Stimulated activated naive B cell treated with anti-CD40 and anti-IgM and Interleukin-4, amounts not matched to agents 10 μg/mL and 1 μg/mL and 100 μg/mL, for 72 hours (primary cell): ENCODE results near the gene ZNF830.

Experiments
- ATAC-seq, 2 donors: fragments of 150-1000 bp; cut with Tn5 transposase; replicated peaks; 2 replicates each; pipeline ENCODE4 v1.10.0; 2021; ENCODE audit warnings: moderate library complexity in 1 of 2
- DNase-seq: peaks from one replicate; pipeline ENCODE4 v3.0.0; 2021
- H3K27ac Mint-ChIP-seq: one replicate; pipeline ENCODE4 v1.8.0; 2022; ENCODE audit warnings: mild to moderate bottlenecking, mixed read lengths
- H3K27me3 Mint-ChIP-seq, 2 donors: one replicate each; pipeline ENCODE4 v1.8.0; 2022; ENCODE audit warnings: mixed read lengths in 2 of 2
- H3K36me3 Mint-ChIP-seq, 2 donors: one replicate each; pipeline ENCODE4 v1.8.0; 2022; ENCODE audit warnings: mixed read lengths in 2 of 2, mild to moderate bottlenecking in 1 of 2
- H3K4me1 Mint-ChIP-seq, 2 donors: one replicate each; pipeline ENCODE4 v1.8.0; 2022; ENCODE audit warnings: mixed read lengths in 2 of 2, mild to moderate bottlenecking in 1 of 2
- H3K4me3 Mint-ChIP-seq, 2 donors: one replicate each; pipeline ENCODE4 v1.8.0; 2022; ENCODE audit warnings: mild to moderate bottlenecking in 2 of 2, mixed read lengths in 2 of 2, moderate library complexity in 1 of 2
- H3K9me3 Mint-ChIP-seq, 2 donors: one replicate each; pipeline ENCODE4 v1.8.0; 2022; ENCODE audit warnings: mixed read lengths in 2 of 2, mild to moderate bottlenecking in 1 of 2

The ZNF830 gene

GRCh38 chr17:34980353-34980680 lies 19.0 kb downstream of the ZNF830 start, which contains the start of gene LIG3:
Gene LIG3, plus strand, starts transcription at chr17:34980512. Its CDS starts 2,494 bp downstream, at chr17:34983006.
- DNase-seq (peak; percentile 92), ATAC-seq (peak; percentile 83 to 86)
- Mint-ChIP-seq H3K27ac (peak within 1 kb of the TSS; percentile 99), H3K4me3 (peak within 1 kb of the TSS; percentile 98 to 99), H3K27me3 (no peaks in the 10 kb centered on the region), H3K9me3 (no peaks in the 10 kb centered on the region), H3K36me3 (peaks cover 15 to 17% of the 10 kb centered on the region in 2 donors), H3K4me1 (peaks cover 26 to 49% of the 10 kb centered on the region in 2 donors)

- H3K27ac Mint-ChIP-seq = peak overlapping the region; percentile 99
- DNase-seq = peak; percentile 61
- peak overlapping the region; percentile 98 to 99 for H3K4me3 Mint-ChIP-seq
- ATAC-seq = peak; percentile 88 to 92
- H3K4me1 Mint-ChIP-seq = peaks cover 28 to 53% of the 10 kb centered on the region in 2 donors
- H3K36me3 Mint-ChIP-seq = peaks cover 17 to 19% of the 10 kb centered on the region in 2 donors
- no peaks in the 10 kb centered on the region for H3K9me3 Mint-ChIP-seq
- H3K27me3 Mint-ChIP-seq = no peaks in the 10 kb centered on the region
Measured at GRCh38 chr17:34980681-34981537, 19.6 kb downstream of the ZNF830 start.

GRCh38 chr17:34981538-34982241 lies 20.4 kb downstream of the ZNF830 start:
- H3K4me1 Mint-ChIP-seq = peaks cover 28 to 53% of the 10 kb centered on the region in 2 donors
- H3K4me3 Mint-ChIP-seq = peak overlapping the region; percentile 88 to 93
- peaks cover 19 to 27% of the 10 kb centered on the region in 2 donors for H3K36me3 Mint-ChIP-seq
- no peaks in the 10 kb centered on the region for H3K9me3 Mint-ChIP-seq
- H3K27ac Mint-ChIP-seq = peak overlapping the region; percentile 96
- ATAC-seq (no peak), DNase-seq (no peak)
- H3K27me3 Mint-ChIP-seq = no peaks in the 10 kb centered on the region

- Mint-ChIP-seq H3K27ac (no peak overlapping the region), H3K27me3 (no peaks in the 10 kb centered on the region), H3K9me3 (no peaks in the 10 kb centered on the region), H3K4me1 (peaks cover 12 to 34% of the 10 kb centered on the region in 2 donors), H3K36me3 (peaks cover 37 to 64% of the 10 kb centered on the region in 2 donors), H3K4me3 (no peak overlapping the region)
- DNase-seq (no peak), ATAC-seq (no peak)
Measured at GRCh38 chr17:34987232-34987631, 25.9 kb downstream of the ZNF830 start.

- Mint-ChIP-seq H3K4me3 (no peak overlapping the region), H3K9me3 (no peaks in the 10 kb centered on the region), H3K4me1 (peaks cover 7 to 23% of the 10 kb centered on the region in 2 donors), H3K36me3 (peaks cover 30 to 69% of the 10 kb centered on the region in 2 donors), H3K27me3 (no peaks in the 10 kb centered on the region), H3K27ac (no peak overlapping the region)
- ATAC-seq = no peak
- no peak for DNase-seq
Measured at GRCh38 chr17:34988644-34989043, 27.3 kb downstream of the ZNF830 start.

GRCh38 chr17:34989473-34989872 lies 28.1 kb downstream of the ZNF830 start:
- ATAC-seq (no peak), DNase-seq (no peak)
- Mint-ChIP-seq H3K4me3 (no peak overlapping the region), H3K27ac (no peak overlapping the region), H3K27me3 (no peaks in the 10 kb centered on the region), H3K9me3 (no peaks in the 10 kb centered on the region), H3K36me3 (peaks cover 25 to 70% of the 10 kb centered on the region in 2 donors), H3K4me1 (peaks cover 4 to 15% of the 10 kb centered on the region in 2 donors)

- ATAC-seq (no peak), DNase-seq (no peak)
- Mint-ChIP-seq H3K9me3 (no peaks in the 10 kb centered on the region), H3K36me3 (peaks cover 22 to 75% of the 10 kb centered on the region in 2 donors), H3K4me1 (peaks cover 1 to 6% of the 10 kb centered on the region in 2 donors), H3K27ac (no peak overlapping the region), H3K4me3 (no peak overlapping the region), H3K27me3 (no peaks in the 10 kb centered on the region)
Measured at GRCh38 chr17:34990921-34991365, 29.6 kb downstream of the ZNF830 start.

- H3K9me3 Mint-ChIP-seq = no peaks in the 10 kb centered on the region
- no peak overlapping the region for H3K27ac Mint-ChIP-seq
- ATAC-seq (no peak), DNase-seq (no peak)
- H3K4me1 Mint-ChIP-seq = peaks cover 1 to 6% of the 10 kb centered on the region in 2 donors
- no peaks in the 10 kb centered on the region for H3K27me3 Mint-ChIP-seq
- H3K4me3 Mint-ChIP-seq = no peak overlapping the region
- peaks cover 21 to 73% of the 10 kb centered on the region in 2 donors for H3K36me3 Mint-ChIP-seq
Measured at GRCh38 chr17:34991606-34992005, 30.3 kb downstream of the ZNF830 start.

GRCh38 chr17:34993031-34993430 lies 31.7 kb downstream of the ZNF830 start:
- ATAC-seq (no peak), DNase-seq (no peak)
- Mint-ChIP-seq H3K4me1 (peaks cover 0 to under 1% of the 10 kb centered on the region in 2 donors), H3K9me3 (no peaks in the 10 kb centered on the region), H3K4me3 (no peak overlapping the region), H3K27ac (no peak overlapping the region), H3K36me3 (peaks cover 16 to 72% of the 10 kb centered on the region in 2 donors), H3K27me3 (no peaks in the 10 kb centered on the region)

GRCh38 chr17:34996422-34997285 lies 35.3 kb downstream of the ZNF830 start:
- Mint-ChIP-seq H3K4me3 (no peak overlapping the region), H3K4me1 (peaks cover 0 to 4% of the 10 kb centered on the region in 2 donors), H3K27ac (no peak overlapping the region), H3K27me3 (no peaks in the 10 kb centered on the region), H3K36me3 (peaks cover 11 to 67% of the 10 kb centered on the region in 2 donors), H3K9me3 (no peaks in the 10 kb centered on the region)
- no peak for ATAC-seq
- no peak for DNase-seq

- Mint-ChIP-seq H3K27me3 (no peaks in the 10 kb centered on the region), H3K27ac (no peak overlapping the region), H3K9me3 (no peaks in the 10 kb centered on the region), H3K4me3 (no peak overlapping the region), H3K36me3 (peaks cover 13 to 65% of the 10 kb centered on the region in 2 donors), H3K4me1 (peaks cover 0 to 4% of the 10 kb centered on the region in 2 donors)
- ATAC-seq = no peak
- DNase-seq = no peak
Measured at GRCh38 chr17:34997355-34997862, 36.1 kb downstream of the ZNF830 start.

- peaks cover 18 to 64% of the 10 kb centered on the region in 2 donors for H3K36me3 Mint-ChIP-seq
- ATAC-seq (peak; percentile 99), DNase-seq (peak; percentile 68)
- no peaks in the 10 kb centered on the region for H3K9me3 Mint-ChIP-seq
- no peaks in the 10 kb centered on the region for H3K27me3 Mint-ChIP-seq
- no peak overlapping the region for H3K4me3 Mint-ChIP-seq
- H3K4me1 Mint-ChIP-seq = peaks cover 0 to 4% of the 10 kb centered on the region in 2 donors
- H3K27ac Mint-ChIP-seq = peak overlapping the region; percentile 83
Measured at GRCh38 chr17:34998205-34998604, 36.9 kb downstream of the ZNF830 start.

GRCh38 chr17:34999456-34999855 lies 38.1 kb downstream of the ZNF830 start:
- peaks cover 25 to 66% of the 10 kb centered on the region in 2 donors for H3K36me3 Mint-ChIP-seq
- no peaks in the 10 kb centered on the region for H3K9me3 Mint-ChIP-seq
- H3K27me3 Mint-ChIP-seq = no peaks in the 10 kb centered on the region

More at GRCh38 chr17:34999456-34999855, 38.1 kb downstream of the ZNF830 start:
- ATAC-seq (no peak), DNase-seq (no peak)
- Mint-ChIP-seq H3K4me3 (no peak overlapping the region), H3K4me1 (peaks cover 0 to 4% of the 10 kb centered on the region in 2 donors), H3K27ac (no peak overlapping the region)
